MM.1S (cell line): ENCODE measurements around the gene GLP1R.

ENCODE experiments used
- DNase-seq: peaks from one replicate; pipeline ENCODE4 v3.0.0-alpha.2; 2015
- H2AFZ ChIP-seq: fragments of 300-600 bp; sonication (generic); 2 replicates; pipeline ENCODE4 v1.6.0; 2016; ENCODE audit warnings: antibody characterized with exemption, low read length
- H3F3A ChIP-seq: fragments of 300-600 bp; sonication (generic); 2 replicates; pipeline ENCODE4 v1.6.1; 2016; ENCODE audit warnings: mild to moderate bottlenecking, antibody characterized with exemption, low read length, moderate library complexity, mixed read lengths; ENCODE audit not compliant: insufficient read depth
- H3K27ac ChIP-seq: fragments of 300-600 bp; sonication (generic); 2 replicates; pipeline ENCODE4 v1.5.1; 2016; ENCODE audit warnings: mild to moderate bottlenecking, low read length
- H3K27me3 ChIP-seq: fragments of 300-600 bp; sonication (generic); replicated peaks from 2 replicates; pipeline ENCODE4 v1.6.0; 2016; ENCODE audit warnings: low read length; ENCODE audit not compliant: insufficient read depth
- H3K36me3 ChIP-seq: fragments of 300-600 bp; sonication (generic); replicated peaks from 2 replicates; pipeline ENCODE4 v1.6.1; 2016; ENCODE audit warnings: mild to moderate bottlenecking, low read length, mixed read lengths; ENCODE audit not compliant: insufficient read depth
- H3K4me1 ChIP-seq: fragments of 300-600 bp; sonication (generic); 2 replicates; pipeline ENCODE4 v1.6.1; 2016; ENCODE audit warnings: low read length, mixed read lengths
- H3K4me2 ChIP-seq: fragments of 300-600 bp; sonication (generic); 2 replicates; pipeline ENCODE4 v1.6.0; 2016; ENCODE audit warnings: low read depth, low read length
- H3K4me3 ChIP-seq: fragments of 300-600 bp; sonication (generic); 2 replicates; pipeline ENCODE4 v1.5.1; 2016; ENCODE audit warnings: low read length, mixed read lengths
- H3K79me2 ChIP-seq: fragments of 300-600 bp; sonication (generic); 2 replicates; pipeline ENCODE4 v1.6.1; 2016; ENCODE audit warnings: mixed run types, low read length, mixed read lengths
- H3K9ac ChIP-seq: fragments of 300-600 bp; sonication (generic); 2 replicates; pipeline ENCODE4 v1.6.1; 2016; ENCODE audit warnings: low read length, mixed read lengths
- H3K9me2 ChIP-seq: fragments of 300-600 bp; sonication (generic); replicated peaks from 2 replicates; pipeline ENCODE4 v1.6.1; 2016; ENCODE audit warnings: mild to moderate bottlenecking, low read length, mixed read lengths; ENCODE audit not compliant: insufficient read depth
- H3K9me3 ChIP-seq: fragments of 300-600 bp; sonication (generic); replicated peaks from 2 replicates; pipeline ENCODE4 v1.6.1; 2016; ENCODE audit warnings: mild to moderate bottlenecking, low read length, mixed read lengths; ENCODE audit not compliant: insufficient read depth
- H4K20me1 ChIP-seq: fragments of 300-600 bp; sonication (generic); 2 replicates; pipeline ENCODE4 v1.6.1; 2016; ENCODE audit warnings: mild to moderate bottlenecking, low read length, moderate library complexity, mixed read lengths; ENCODE audit not compliant: insufficient read depth
- CTCF ChIP-seq: fragments of 300-600 bp; sonication (generic); IDR thresholded peaks from 2 replicates; pipeline ENCODE4 v1.5.1; 2016; ENCODE audit warnings: antibody characterized with exemption, low read length, mixed read lengths
- EZH2 ChIP-seq: fragments of 300-600 bp; sonication (generic); optimal IDR thresholded peaks from 2 replicates; pipeline ENCODE3; 2017; ENCODE audit warnings: low read depth, mild to moderate bottlenecking, antibody characterized with exemption, low read length, mixed read lengths
- EZH2phosphoT487 ChIP-seq: fragments of 300-600 bp; sonication (generic); IDR thresholded peaks from 2 replicates; pipeline ENCODE4 v1.6.1; 2018; ENCODE audit warnings: antibody characterized with exemption, low read length

GLP1R gene

GRCh38 chr6:39021779-39022178, 26.8 kb upstream of the GLP1R start:
- no peak overlapping the region for H3K4me2 ChIP-seq
- DNase-seq: no peak

GRCh38 chr6:39026175-39026574, 22.4 kb upstream of the GLP1R start:
- H3K9ac ChIP-seq: no peak overlapping the region
- H2AFZ ChIP-seq: no peak overlapping the region
- H3K9me2 ChIP-seq: no peaks in the 10 kb centered on the region
- no peak overlapping the region for H3K27ac ChIP-seq
- H3K4me2 ChIP-seq: no peak overlapping the region
- no peaks in the 10 kb centered on the region for H3K27me3 ChIP-seq
- no peaks in the 10 kb centered on the region for H3F3A ChIP-seq
- no peaks in the 10 kb centered on the region for H3K36me3 ChIP-seq
- DNase-seq: no peak
- H3K9me3 ChIP-seq: no peaks in the 10 kb centered on the region
- no peaks in the 10 kb centered on the region for H4K20me1 ChIP-seq
- H3K4me3 ChIP-seq: no peak overlapping the region
- no peaks in the 10 kb centered on the region for H3K4me1 ChIP-seq
- TF ChIP-seq EZH2 (no peak), EZH2phosphoT487 (no peak), CTCF (no peak)
- H3K79me2 ChIP-seq: no peaks in the 10 kb centered on the region

More at GRCh38 chr6:39021779-39022178, 26.8 kb upstream of the GLP1R start:
- Histone ChIP-seq H3K36me3 (no peaks in the 10 kb centered on the region), H3K4me1 (no peaks in the 10 kb centered on the region), H3K4me3 (no peak overlapping the region), H3K9me2 (no peaks in the 10 kb centered on the region), H4K20me1 (no peaks in the 10 kb centered on the region), H3K9me3 (no peaks in the 10 kb centered on the region), H3K27me3 (no peaks in the 10 kb centered on the region), H3F3A (no peaks in the 10 kb centered on the region), H3K27ac (no peak overlapping the region), H2AFZ (no peak overlapping the region), H3K79me2 (no peaks in the 10 kb centered on the region), H3K9ac (no peak overlapping the region)
- TF ChIP-seq EZH2phosphoT487 (no peak), CTCF (no peak), EZH2 (no peak)

GRCh38 chr6:39029156-39030011, 19.2 kb upstream of the GLP1R start:
- H3K9ac ChIP-seq: no peak overlapping the region
- H3K4me2 ChIP-seq: no peak overlapping the region
- H3K27ac ChIP-seq: no peak overlapping the region
- TF ChIP-seq CTCF (peak; percentile 59), EZH2phosphoT487 (no peak)
- no peak overlapping the region for H3K4me3 ChIP-seq
- no peaks in the 10 kb centered on the region for H3F3A ChIP-seq
- H3K9me2 ChIP-seq: no peaks in the 10 kb centered on the region
- no peaks in the 10 kb centered on the region for H4K20me1 ChIP-seq
- DNase-seq: peak; percentile 33
- no peak overlapping the region for H2AFZ ChIP-seq
- H3K4me1 ChIP-seq: no peaks in the 10 kb centered on the region
- H3K36me3 ChIP-seq: no peaks in the 10 kb centered on the region
- H3K79me2 ChIP-seq: no peaks in the 10 kb centered on the region
- H3K9me3 ChIP-seq: no peaks in the 10 kb centered on the region
- no peaks in the 10 kb centered on the region for H3K27me3 ChIP-seq
